Small intestine (tissue), 7 donors: ENCODE results near the gene AS3MT. TPM values are rescaled to one million over a fixed set of nuclear protein-coding genes. Genes with fewer than 3 reads are reported as not detected.

Experiments used
- DNase-seq, 2 donors: peaks; one replicate each; pipeline versions ENCODE4 v3.0.0 to v3.0.0-alpha.2; 2013
- FAIRE-seq: peaks from 2 replicates; lab custom pipeline; 2012; peaks lifted over from hg19 to GRCh38; lab: Jason Lieb, UNC
- H3K27ac ChIP-seq, 3 donors: one replicate each; pipeline ENCODE4 v1.5.1; 2013; ENCODE audit warnings: low read length in 2 of 3, mild to moderate bottlenecking in 2 of 3, control low read depth in 1 of 3, inconsistent platforms in 1 of 3, low read depth in 1 of 3, moderate library complexity in 1 of 3
- H3K27me3 ChIP-seq, 3 donors: one replicate each; pipeline ENCODE4 v1.6.1; 2013; ENCODE audit warnings: low read length in 3 of 3, inconsistent platforms in 1 of 3; ENCODE audit not compliant: control insufficient read depth in 3 of 3, insufficient read depth in 3 of 3
- H3K36me3 ChIP-seq, 3 donors: one replicate each; pipeline ENCODE4 v1.6.1; 2013; ENCODE audit warnings: low read length in 3 of 3, inconsistent platforms in 1 of 3, low read depth in 1 of 3, mild to moderate bottlenecking in 1 of 3, moderate library complexity in 1 of 3; ENCODE audit not compliant: control insufficient read depth in 3 of 3, insufficient read depth in 2 of 3
- H3K4me1 ChIP-seq, 3 donors: one replicate each; pipeline ENCODE4 v1.6.1; 2013; ENCODE audit warnings: low read length in 2 of 3, inconsistent platforms in 1 of 3, low read depth in 1 of 3, mild to moderate bottlenecking in 1 of 3, moderate library complexity in 1 of 3; ENCODE audit not compliant: control insufficient read depth in 3 of 3, insufficient read depth in 2 of 3
- H3K4me3 ChIP-seq, 3 donors: one replicate each; pipeline ENCODE4 v1.5.1; 2013; ENCODE audit warnings: low read length in 3 of 3, control low read depth in 1 of 3, inconsistent platforms in 1 of 3, low read depth in 1 of 3, mild to moderate bottlenecking in 1 of 3, moderate library complexity in 1 of 3
- H3K9me3 ChIP-seq, 2 donors: one replicate each; pipeline ENCODE4 v1.6.1; 2013; ENCODE audit warnings: low read depth in 1 of 2, low read length in 1 of 2; ENCODE audit not compliant: control insufficient read depth in 2 of 2, insufficient read depth in 1 of 2
- WGBS, 3 donors: extraction: QIAGEN DNeasy Blood & Tissue Kit; methylation state at CpG; one replicate each; pipeline ENCODE4 v1.1.7; 2013; 5-methylcytosine and 5-hydroxymethylcytosine counted together
- polyA plus RNA-seq, 4 donors: library from polyadenylated mRNA; stranded (reverse) in 3 of 4; unstranded in 1 of 4; fragments of 200-250 nt in 3 of 4; fragments of 120-200 nt in 1 of 4; gene quantifications; one replicate each; pipeline versions ENCODE4 v1.2.1 to v1.2.3, GENCODE V29; 2013
- donor health status: healthy with polysubstance abuse.
- donor health status: control.
- donor health status: control.
- donor health status: Bipolar disorder and iron deficiency.
- donor health status: healthy.

AS3MT gene
- polyA plus RNA-seq, 4 donors, result 1.6 to 18.6 (median 3.7) TPM

- 83 to 95% (median 85%) methylated on average over 3 of the region's 3 CpGs for WGBS, 3 donors
- no peak for FAIRE-seq
These were observed 79.5 kb downstream of the AS3MT start for GRCh38 chr10:102948786-102949185.

GRCh38 chr10:102949916-102950315, 80.6 kb downstream of the AS3MT start:
- WGBS, 3 donors, result 22 to 61% (median 33%) methylated on average over 4 of the region's 4 CpGs
- Histone ChIP-seq H3K27ac (no peak overlapping the region), H3K9me3 (no peaks in the 10 kb centered on the region), H3K27me3 (no peaks in the 10 kb centered on the region), H3K4me1 (peaks cover 0 to 15% (median 0%) of the 10 kb centered on the region in 3 donors), H3K36me3 (peaks cover 0 to 2% (median 2%) of the 10 kb centered on the region in 3 donors), H3K4me3 (no peak overlapping the region)
- DNase-seq (peak; percentile 45 to 63), FAIRE-seq (no peak)

More at GRCh38 chr10:102948786-102949185, 79.5 kb downstream of the AS3MT start:
- no peak overlapping the region for H3K4me3 ChIP-seq
- DNase-seq, result no peak
- H3K27ac ChIP-seq, result no peak overlapping the region
- peaks cover 0 to 15% (median 0%) of the 10 kb centered on the region in 3 donors for H3K4me1 ChIP-seq
- H3K9me3 ChIP-seq, result no peaks in the 10 kb centered on the region
- H3K27me3 ChIP-seq, result no peaks in the 10 kb centered on the region
- H3K36me3 ChIP-seq, result peaks cover 0 to 2% (median 0%) of the 10 kb centered on the region in 3 donors

GRCh38 chr10:102951316-102951715, 82.0 kb downstream of the AS3MT start:
- Histone ChIP-seq H3K27me3 (no peaks in the 10 kb centered on the region), H3K4me1 (peaks cover 0 to 6% (median 0%) of the 10 kb centered on the region in 3 donors), H3K36me3 (peaks cover 0 to 2% (median 2%) of the 10 kb centered on the region in 3 donors), H3K4me3 (no peak overlapping the region), H3K27ac (no peak overlapping the region), H3K9me3 (no peaks in the 10 kb centered on the region)
- WGBS, 3 donors, result 90 to 96% (median 95%) methylated on average over 3 of the region's 3 CpGs
- FAIRE-seq (no peak), DNase-seq (no peak)

Other genes with a start within 250 kb of the AS3MT start
- 10 to 100 TPM; 38.1 to 65.1 (median 44.7) TPM for gene TRIM8, start 225.0 kb upstream of the AS3MT start, polyA plus RNA-seq
- 1 to 10 TPM; 3.4 to 8.3 (median 5.6) TPM for gene ARL3, start 155.1 kb upstream of the AS3MT start, polyA plus RNA-seq
- 10 to 100 TPM in 2 of 4 donors, 1 to 10 TPM in 2; 2.0 to 31.2 (median 10.9) TPM for gene SFXN2, start 154.8 kb upstream of the AS3MT start, polyA plus RNA-seq
- gene WBP1L, start 125.5 kb upstream of the AS3MT start, polyA plus RNA-seq, result 10 to 100 TPM; 15.2 to 38.8 (median 23.3) TPM
- gene CYP17A1, start 32.1 kb upstream of the AS3MT start, polyA plus RNA-seq, result 10 to 100 TPM in 1 of 4 donors, 1 to 10 TPM in 2, under 1 TPM in 1; 0.10 to 13.4 (median 2.6) TPM
- 10 to 100 TPM; 38.9 to 55.0 (median 44.7) TPM for gene BORCS7, start 15.2 kb upstream of the AS3MT start, polyA plus RNA-seq
- 10 to 100 TPM in 1 of 4 donors, 1 to 10 TPM in 2, under 1 TPM in 1; 0.45 to 18.0 (median 2.2) TPM for gene CNNM2, start 48.8 kb downstream of the AS3MT start, polyA plus RNA-seq